GM18526 (cell line): ENCODE results near the gene VSIR.

Experiments used
- POLR2A ChIP-seq: IDR thresholded peaks from 3 replicates; pipeline ENCODE4 v1.6.1; 2011; ENCODE audit not compliant: insufficient read length; ENCODE audit errors: extremely low read depth

Gene VSIR

GRCh38 chr10:71713135-71714030, 59.9 kb downstream of the VSIR start:
- TF ChIP-seq POLR2A: no peak

GRCh38 chr10:71712572-71713134, 60.7 kb downstream of the VSIR start:
- TF ChIP-seq POLR2A: no peak

DNA sequence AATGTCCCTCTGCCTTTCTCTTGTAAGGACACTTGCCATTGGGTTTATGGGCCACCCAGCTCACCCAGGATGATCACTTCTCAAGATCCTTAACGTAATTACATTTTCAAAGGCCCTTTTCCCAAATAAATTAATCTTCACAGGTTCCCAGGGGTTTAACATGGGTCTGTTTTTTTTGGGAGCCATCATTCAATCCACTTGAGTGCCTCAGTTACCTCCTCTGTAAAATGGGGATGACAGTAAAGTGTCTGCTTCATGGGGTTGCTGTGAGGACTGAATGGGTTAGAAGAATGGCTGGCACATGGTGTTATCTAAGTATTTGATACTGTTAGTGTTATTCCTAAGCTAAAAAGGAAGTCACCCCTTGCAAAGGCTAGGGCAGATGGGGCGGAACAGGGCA, 61.1 kb downstream of the VSIR start:
- TF ChIP-seq POLR2A: no peak

- no peak for TF ChIP-seq POLR2A
These were observed 62.2 kb downstream of the VSIR start for GRCh38 chr10:71711052-71711623.

DNA sequence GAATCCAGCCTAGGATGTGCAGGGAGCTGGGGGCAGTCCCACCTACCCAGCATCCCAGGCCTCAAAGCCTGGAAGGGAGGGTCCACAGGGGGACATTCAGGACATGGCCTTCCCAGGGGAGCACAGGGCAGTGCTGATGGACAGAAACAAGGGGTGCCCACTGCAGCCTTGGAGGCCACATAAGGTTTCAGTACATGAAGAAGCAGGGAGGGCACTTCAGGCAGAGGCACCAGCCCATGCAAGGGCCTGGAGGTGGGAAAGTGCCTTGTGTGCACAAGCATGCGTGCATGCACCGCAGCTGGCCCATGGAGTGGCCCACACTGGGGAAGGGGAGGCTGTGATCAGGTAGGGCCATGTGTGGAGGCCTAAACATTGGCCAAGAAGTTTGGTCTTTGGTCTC, 62.8 kb downstream of the VSIR start:
- TF ChIP-seq POLR2A: no peak

DNA sequence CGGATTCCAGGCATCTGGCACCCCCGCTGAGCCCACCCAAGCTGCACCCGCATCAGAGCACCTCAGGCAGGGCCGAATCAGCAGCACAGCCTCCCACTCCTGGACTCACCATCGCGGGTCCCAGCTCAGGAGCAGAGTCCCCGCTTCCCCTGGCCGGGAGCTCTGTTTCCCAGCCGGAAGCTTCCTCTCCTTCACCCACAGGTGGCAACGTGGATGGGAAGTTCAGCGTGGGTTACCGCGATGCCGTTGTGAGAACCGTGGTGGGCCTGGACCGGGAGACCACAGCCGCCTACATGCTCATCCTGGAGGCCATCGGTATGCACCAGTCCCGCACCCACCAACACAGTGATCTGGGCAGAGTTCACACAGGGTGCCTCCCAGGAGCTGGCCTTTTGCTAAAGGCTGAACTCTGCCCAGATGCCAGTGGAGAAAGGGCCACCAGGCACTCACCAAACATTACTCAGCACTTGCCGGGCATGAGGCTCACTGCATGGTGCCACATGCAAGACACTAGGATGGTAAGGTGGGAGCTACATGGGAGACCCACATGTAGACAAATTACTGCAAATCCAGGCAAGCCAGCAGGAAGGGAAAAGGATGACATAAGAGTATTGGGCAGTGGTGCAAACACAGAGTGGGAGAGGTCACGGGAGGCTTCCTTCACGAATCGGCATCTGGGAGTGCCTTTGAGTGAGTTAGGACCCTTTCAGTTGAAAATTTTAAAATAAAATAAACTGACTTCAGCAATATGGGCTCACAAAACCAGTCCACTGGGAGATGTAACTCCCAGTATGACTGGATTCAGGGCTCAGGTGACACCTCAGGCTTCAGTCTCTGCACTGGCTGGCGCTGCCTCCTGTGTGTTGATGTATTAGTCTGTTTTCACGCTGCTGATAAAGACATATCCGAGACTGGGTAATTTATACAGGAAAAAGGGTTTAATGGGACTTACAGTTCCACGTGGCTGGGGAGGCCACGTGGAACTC, 64.1 kb downstream of the VSIR start:
- no peak for TF ChIP-seq POLR2A

DNA sequence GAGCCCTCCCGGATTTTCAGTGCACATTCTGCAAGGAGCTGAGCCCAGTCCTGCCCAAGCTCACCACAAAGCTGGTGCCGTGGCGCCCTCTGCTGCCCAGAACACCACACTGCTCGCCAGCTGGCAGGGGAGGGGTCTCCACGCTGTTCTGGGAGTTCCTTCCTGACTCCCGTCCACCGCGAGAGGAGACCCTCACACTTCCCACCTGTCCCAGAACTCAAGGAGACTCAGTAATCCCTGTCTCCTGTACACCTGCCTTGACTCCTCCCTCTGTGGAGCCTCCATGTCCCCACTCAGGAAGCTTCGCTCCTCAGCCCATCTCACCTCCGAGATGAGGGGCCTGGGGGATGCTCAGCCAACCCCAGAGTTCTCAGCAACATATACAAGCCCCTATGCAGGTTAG, 65.0 kb downstream of the VSIR start:
- TF ChIP-seq POLR2A: no peak

DNA sequence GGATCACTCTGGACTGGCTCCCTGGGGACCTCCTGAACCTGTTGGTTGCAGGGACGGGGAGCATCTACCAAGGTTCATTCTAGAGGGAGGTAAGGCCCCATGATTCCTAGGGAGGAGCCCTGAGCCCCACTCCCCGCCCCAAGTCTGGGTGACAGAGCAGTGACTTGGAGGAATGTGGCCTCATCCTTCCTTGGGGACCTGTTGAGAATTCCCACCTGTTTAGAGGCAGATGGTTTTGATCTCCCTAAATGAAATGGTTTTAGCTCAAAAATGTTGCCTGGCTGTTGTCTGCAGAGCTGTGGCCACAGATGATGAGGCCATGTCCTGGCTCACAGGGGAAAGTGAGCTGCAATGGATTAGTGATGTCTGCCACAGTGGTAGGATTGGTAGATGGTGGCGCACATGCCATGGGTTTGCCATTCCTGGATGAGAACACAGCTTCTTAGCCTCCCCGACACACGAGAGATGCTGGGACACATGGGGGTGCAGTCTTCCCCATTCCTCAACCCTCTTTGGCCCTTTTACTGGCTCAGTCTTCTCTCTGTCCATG, 66.0 kb downstream of the VSIR start:
- no peak for TF ChIP-seq POLR2A

- TF ChIP-seq POLR2A: no peak
These were observed 66.9 kb downstream of the VSIR start for GRCh38 chr10:71706216-71707121.

DNA sequence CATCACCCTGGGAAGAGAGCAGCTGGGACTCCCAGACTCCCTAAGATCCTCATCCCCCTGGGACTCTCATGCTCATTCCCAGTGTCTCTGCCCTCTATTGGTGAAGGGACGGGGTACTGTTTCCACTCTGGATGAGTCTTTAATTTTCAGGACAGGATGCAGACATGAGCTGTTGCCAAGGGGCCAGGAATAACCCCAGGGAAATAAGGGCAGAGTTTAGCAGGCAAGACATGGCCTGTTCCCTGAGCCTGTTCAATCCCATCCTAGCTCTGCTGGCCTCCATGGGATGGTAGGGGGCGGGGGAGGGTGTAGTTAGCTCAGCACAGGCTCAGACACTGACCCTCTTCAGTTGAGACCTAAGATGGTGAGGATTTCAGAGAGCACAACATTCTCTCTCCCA, 67.7 kb downstream of the VSIR start:
- TF ChIP-seq POLR2A: no peak

GRCh38 chr10:71704816-71705215, 68.5 kb downstream of the VSIR start:
- TF ChIP-seq POLR2A: no peak

DNA sequence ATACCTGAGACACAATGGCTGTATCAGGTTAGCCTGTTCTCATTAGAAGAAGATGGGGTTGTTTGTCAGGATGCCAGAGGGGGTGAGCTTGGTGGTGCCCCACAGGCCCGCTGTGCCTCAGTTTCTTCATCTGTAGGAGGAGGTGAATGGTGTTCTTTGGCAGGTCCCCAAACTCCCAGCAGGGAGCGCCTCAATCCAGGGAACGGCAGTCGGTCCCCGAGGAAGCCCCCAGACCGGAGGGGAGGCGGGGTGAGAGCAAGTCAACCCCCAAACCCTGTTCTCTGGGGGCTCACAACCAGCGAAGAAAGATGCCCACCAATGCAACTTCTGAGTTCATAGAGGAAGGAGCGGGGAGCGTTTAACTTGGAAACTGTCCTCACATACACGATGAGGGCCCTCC, 69.7 kb downstream of the VSIR start:
- TF ChIP-seq POLR2A: no peak

DNA sequence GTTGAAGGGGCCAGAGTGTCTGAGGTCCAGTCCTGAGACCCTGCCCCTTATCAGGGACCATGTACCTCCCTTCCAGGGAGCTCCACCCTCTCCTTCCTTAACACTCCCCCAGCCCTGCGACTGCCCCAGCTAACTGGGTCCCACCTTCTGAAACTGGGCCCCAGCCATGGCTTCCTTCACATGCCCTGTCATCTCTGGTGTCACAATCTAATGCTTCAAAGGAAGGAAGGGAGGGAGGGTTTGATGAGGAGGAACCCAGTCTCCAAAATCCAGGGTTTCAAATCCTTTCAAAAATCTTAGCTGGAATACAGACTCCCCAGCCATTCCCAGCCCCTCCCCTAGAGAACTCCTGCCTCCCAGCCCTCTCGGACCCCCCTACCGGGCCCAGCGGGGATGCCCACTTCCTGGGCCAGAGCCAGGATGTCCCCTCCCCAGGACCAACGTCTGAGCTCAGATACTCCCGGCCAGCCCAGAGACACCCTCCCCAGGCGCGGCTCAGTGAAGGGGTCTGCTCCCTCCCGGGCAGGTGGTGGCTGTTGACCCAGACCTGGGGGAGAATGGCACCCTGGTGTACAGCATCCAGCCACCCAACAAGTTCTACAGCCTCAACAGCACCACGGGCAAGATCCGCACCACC, 71.7 kb downstream of the VSIR start:
- TF ChIP-seq POLR2A: no peak
